ENCODE data around the gene PKP4.

PKP4 gene

GRCh38 chr2:158603986-158604385, 147.2 kb downstream of the PKP4 start:
- H3K36me3 ChIP-seq (ENCODE audit: control insufficient read depth, insufficient read depth, low read length), result no peaks in the 10 kb centered on the region
- H3K27ac ChIP-seq (ENCODE audit: insufficient read depth, low read length, poor library complexity, severe bottlenecking), result no peak overlapping the region
- H3K27me3 ChIP-seq (replicated peaks; ENCODE audit: control insufficient read depth, insufficient read depth, low read length, poor library complexity, severe bottlenecking), result no peaks in the 10 kb centered on the region
- no peak for DNase-seq
- H3K9me3 ChIP-seq (ENCODE audit: control insufficient read depth, low read length), result no peaks in the 10 kb centered on the region
- no peaks in the 10 kb centered on the region for H3K4me1 ChIP-seq (ENCODE audit: control insufficient read depth, insufficient read depth, low read length, poor library complexity, severe bottlenecking)
- H3K4me3 ChIP-seq (ENCODE audit: insufficient read depth, low read depth, low read length, poor library complexity, severe bottlenecking), result no peak overlapping the region

- Histone ChIP-seq H3K27ac (ENCODE audit: insufficient read depth, low read length, poor library complexity, severe bottlenecking) (no peak overlapping the region), H3K4me1 (ENCODE audit: control insufficient read depth, insufficient read depth, low read length, poor library complexity, severe bottlenecking) (no peaks in the 10 kb centered on the region), H3K27me3 (replicated peaks; ENCODE audit: control insufficient read depth, insufficient read depth, low read length, poor library complexity, severe bottlenecking) (no peaks in the 10 kb centered on the region), H3K9me3 (ENCODE audit: control insufficient read depth, low read length) (no peaks in the 10 kb centered on the region), H3K36me3 (ENCODE audit: control insufficient read depth, insufficient read depth, low read length) (no peaks in the 10 kb centered on the region), H3K4me3 (ENCODE audit: insufficient read depth, low read depth, low read length, poor library complexity, severe bottlenecking) (no peak overlapping the region)
- no peak for DNase-seq
These were observed 153.3 kb downstream of the PKP4 start for GRCh38 chr2:158610059-158610458.

GRCh38 chr2:158616480-158617000, 159.8 kb downstream of the PKP4 start:
- no peaks in the 10 kb centered on the region for H3K27me3 ChIP-seq (replicated peaks; ENCODE audit: control insufficient read depth, insufficient read depth, low read length, poor library complexity, severe bottlenecking)
- no peak overlapping the region for H3K4me3 ChIP-seq (ENCODE audit: insufficient read depth, low read depth, low read length, poor library complexity, severe bottlenecking)
- no peak overlapping the region for H3K27ac ChIP-seq (ENCODE audit: insufficient read depth, low read length, poor library complexity, severe bottlenecking)
- no peak for DNase-seq
- no peaks in the 10 kb centered on the region for H3K4me1 ChIP-seq (ENCODE audit: control insufficient read depth, insufficient read depth, low read length, poor library complexity, severe bottlenecking)
- no peaks in the 10 kb centered on the region for H3K9me3 ChIP-seq (ENCODE audit: control insufficient read depth, low read length)
- H3K36me3 ChIP-seq (ENCODE audit: control insufficient read depth, insufficient read depth, low read length), result no peaks in the 10 kb centered on the region

GRCh38 chr2:158618891-158619490, 162.2 kb downstream of the PKP4 start:
- DNase-seq, result no peak
- Histone ChIP-seq H3K9me3 (ENCODE audit: control insufficient read depth, low read length) (no peaks in the 10 kb centered on the region), H3K4me1 (ENCODE audit: control insufficient read depth, insufficient read depth, low read length, poor library complexity, severe bottlenecking) (no peaks in the 10 kb centered on the region), H3K4me3 (ENCODE audit: insufficient read depth, low read depth, low read length, poor library complexity, severe bottlenecking) (no peak overlapping the region), H3K27me3 (replicated peaks; ENCODE audit: control insufficient read depth, insufficient read depth, low read length, poor library complexity, severe bottlenecking) (no peaks in the 10 kb centered on the region), H3K27ac (ENCODE audit: insufficient read depth, low read length, poor library complexity, severe bottlenecking) (no peak overlapping the region), H3K36me3 (ENCODE audit: control insufficient read depth, insufficient read depth, low read length) (no peaks in the 10 kb centered on the region)

- Histone ChIP-seq H3K4me3 (ENCODE audit: insufficient read depth, low read depth, low read length, poor library complexity, severe bottlenecking) (no peak overlapping the region), H3K27me3 (replicated peaks; ENCODE audit: control insufficient read depth, insufficient read depth, low read length, poor library complexity, severe bottlenecking) (no peaks in the 10 kb centered on the region), H3K27ac (ENCODE audit: insufficient read depth, low read length, poor library complexity, severe bottlenecking) (no peak overlapping the region), H3K9me3 (ENCODE audit: control insufficient read depth, low read length) (no peaks in the 10 kb centered on the region), H3K4me1 (ENCODE audit: control insufficient read depth, insufficient read depth, low read length, poor library complexity, severe bottlenecking) (no peaks in the 10 kb centered on the region), H3K36me3 (ENCODE audit: control insufficient read depth, insufficient read depth, low read length) (no peaks in the 10 kb centered on the region)
- DNase-seq, result no peak
These were observed 162.7 kb downstream of the PKP4 start for GRCh38 chr2:158619496-158619895.

GRCh38 chr2:158620656-158621055, 163.9 kb downstream of the PKP4 start:
- Histone ChIP-seq H3K27ac (ENCODE audit: insufficient read depth, low read length, poor library complexity, severe bottlenecking) (no peak overlapping the region), H3K9me3 (ENCODE audit: control insufficient read depth, low read length) (no peaks in the 10 kb centered on the region), H3K27me3 (replicated peaks; ENCODE audit: control insufficient read depth, insufficient read depth, low read length, poor library complexity, severe bottlenecking) (no peaks in the 10 kb centered on the region), H3K4me3 (ENCODE audit: insufficient read depth, low read depth, low read length, poor library complexity, severe bottlenecking) (no peak overlapping the region), H3K4me1 (ENCODE audit: control insufficient read depth, insufficient read depth, low read length, poor library complexity, severe bottlenecking) (no peaks in the 10 kb centered on the region), H3K36me3 (ENCODE audit: control insufficient read depth, insufficient read depth, low read length) (no peaks in the 10 kb centered on the region)
- no peak for DNase-seq

GRCh38 chr2:158624071-158624667, 167.4 kb downstream of the PKP4 start:
- H3K4me1 ChIP-seq (ENCODE audit: control insufficient read depth, insufficient read depth, low read length, poor library complexity, severe bottlenecking), result no peaks in the 10 kb centered on the region
- no peak overlapping the region for H3K4me3 ChIP-seq (ENCODE audit: insufficient read depth, low read depth, low read length, poor library complexity, severe bottlenecking)
- no peaks in the 10 kb centered on the region for H3K27me3 ChIP-seq (replicated peaks; ENCODE audit: control insufficient read depth, insufficient read depth, low read length, poor library complexity, severe bottlenecking)
- no peak overlapping the region for H3K27ac ChIP-seq (ENCODE audit: insufficient read depth, low read length, poor library complexity, severe bottlenecking)
- H3K36me3 ChIP-seq (ENCODE audit: control insufficient read depth, insufficient read depth, low read length), result no peaks in the 10 kb centered on the region
- DNase-seq, result no peak
- no peaks in the 10 kb centered on the region for H3K9me3 ChIP-seq (ENCODE audit: control insufficient read depth, low read length)

GRCh38 chr2:158624961-158625360, 168.2 kb downstream of the PKP4 start:
- DNase-seq, result no peak
- H3K36me3 ChIP-seq (ENCODE audit: control insufficient read depth, insufficient read depth, low read length), result no peaks in the 10 kb centered on the region
- H3K27me3 ChIP-seq (replicated peaks; ENCODE audit: control insufficient read depth, insufficient read depth, low read length, poor library complexity, severe bottlenecking), result no peaks in the 10 kb centered on the region
- H3K4me3 ChIP-seq (ENCODE audit: insufficient read depth, low read depth, low read length, poor library complexity, severe bottlenecking), result no peak overlapping the region
- H3K9me3 ChIP-seq (ENCODE audit: control insufficient read depth, low read length), result no peaks in the 10 kb centered on the region
- no peaks in the 10 kb centered on the region for H3K4me1 ChIP-seq (ENCODE audit: control insufficient read depth, insufficient read depth, low read length, poor library complexity, severe bottlenecking)
- H3K27ac ChIP-seq (ENCODE audit: insufficient read depth, low read length, poor library complexity, severe bottlenecking), result no peak overlapping the region

GRCh38 chr2:158629116-158629515, 172.4 kb downstream of the PKP4 start:
- Histone ChIP-seq H3K4me1 (ENCODE audit: control insufficient read depth, insufficient read depth, low read length, poor library complexity, severe bottlenecking) (no peaks in the 10 kb centered on the region), H3K36me3 (ENCODE audit: control insufficient read depth, insufficient read depth, low read length) (peaks cover 11% of the 10 kb centered on the region), H3K27ac (ENCODE audit: insufficient read depth, low read length, poor library complexity, severe bottlenecking) (no peak overlapping the region), H3K27me3 (replicated peaks; ENCODE audit: control insufficient read depth, insufficient read depth, low read length, poor library complexity, severe bottlenecking) (no peaks in the 10 kb centered on the region), H3K4me3 (ENCODE audit: insufficient read depth, low read depth, low read length, poor library complexity, severe bottlenecking) (no peak overlapping the region), H3K9me3 (ENCODE audit: control insufficient read depth, low read length) (no peaks in the 10 kb centered on the region)
- DNase-seq, result no peak

- Histone ChIP-seq H3K27me3 (replicated peaks; ENCODE audit: control insufficient read depth, insufficient read depth, low read length, poor library complexity, severe bottlenecking) (no peaks in the 10 kb centered on the region), H3K9me3 (ENCODE audit: control insufficient read depth, low read length) (no peaks in the 10 kb centered on the region), H3K4me1 (ENCODE audit: control insufficient read depth, insufficient read depth, low read length, poor library complexity, severe bottlenecking) (no peaks in the 10 kb centered on the region), H3K27ac (ENCODE audit: insufficient read depth, low read length, poor library complexity, severe bottlenecking) (no peak overlapping the region), H3K4me3 (ENCODE audit: insufficient read depth, low read depth, low read length, poor library complexity, severe bottlenecking) (no peak overlapping the region), H3K36me3 (ENCODE audit: control insufficient read depth, insufficient read depth, low read length) (peaks cover 11% of the 10 kb centered on the region)
- DNase-seq, result no peak
These were observed 176.5 kb downstream of the PKP4 start for GRCh38 chr2:158633261-158633660.

Measured in effector memory CD4-positive, alpha-beta T cell (primary cell).